Islet of Langerhans (tissue), 1 donor: ENCODE results near the gene CYP2W1.

Experiments used
- FAIRE-seq: peaks from one replicate; lab custom pipeline; 2011; peaks lifted over from hg19 to GRCh38; lab: Jason Lieb, UNC

CYP2W1 gene

DNA sequence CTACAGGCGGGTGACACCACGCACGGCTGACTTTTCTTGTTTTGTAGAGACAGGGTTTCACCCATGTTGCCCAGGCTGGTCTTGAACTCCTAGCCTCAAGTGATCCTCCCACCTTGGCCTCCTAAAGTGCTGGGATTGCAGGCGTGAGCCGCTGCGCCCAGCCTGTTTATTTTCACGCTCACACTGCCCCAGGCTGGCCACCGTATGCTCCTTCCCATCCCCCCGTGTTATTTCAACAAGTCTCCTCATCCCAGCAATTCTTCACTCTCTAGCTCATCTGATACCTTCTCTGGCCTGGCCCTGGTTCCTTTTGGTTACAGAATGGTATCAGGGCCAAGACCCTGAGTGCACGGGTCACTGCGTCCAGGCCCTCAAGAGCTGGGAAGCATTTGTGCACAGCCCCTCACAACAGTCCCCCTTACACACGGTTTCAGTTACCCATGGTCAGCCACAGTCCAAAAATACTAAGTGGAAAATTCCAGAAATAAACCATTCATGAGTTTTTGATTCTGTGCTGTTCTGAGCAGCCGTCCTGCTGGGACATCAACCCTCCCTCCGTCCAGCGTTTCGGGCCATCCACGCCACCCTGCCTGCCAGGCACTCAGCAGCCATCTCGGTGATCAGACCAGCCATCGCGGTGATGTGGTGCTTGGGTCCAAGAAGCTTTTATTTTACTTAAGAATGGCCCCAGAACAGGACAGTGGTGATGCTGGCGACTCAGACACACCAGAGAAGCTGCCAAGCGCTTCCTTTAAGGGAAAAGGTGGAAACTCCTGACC is 16.5 kb upstream of the CYP2W1 start:
- no peak for FAIRE-seq

- no peak for FAIRE-seq
Measured at GRCh38 chr7:967361-968082, 15.5 kb upstream of the CYP2W1 start.

DNA sequence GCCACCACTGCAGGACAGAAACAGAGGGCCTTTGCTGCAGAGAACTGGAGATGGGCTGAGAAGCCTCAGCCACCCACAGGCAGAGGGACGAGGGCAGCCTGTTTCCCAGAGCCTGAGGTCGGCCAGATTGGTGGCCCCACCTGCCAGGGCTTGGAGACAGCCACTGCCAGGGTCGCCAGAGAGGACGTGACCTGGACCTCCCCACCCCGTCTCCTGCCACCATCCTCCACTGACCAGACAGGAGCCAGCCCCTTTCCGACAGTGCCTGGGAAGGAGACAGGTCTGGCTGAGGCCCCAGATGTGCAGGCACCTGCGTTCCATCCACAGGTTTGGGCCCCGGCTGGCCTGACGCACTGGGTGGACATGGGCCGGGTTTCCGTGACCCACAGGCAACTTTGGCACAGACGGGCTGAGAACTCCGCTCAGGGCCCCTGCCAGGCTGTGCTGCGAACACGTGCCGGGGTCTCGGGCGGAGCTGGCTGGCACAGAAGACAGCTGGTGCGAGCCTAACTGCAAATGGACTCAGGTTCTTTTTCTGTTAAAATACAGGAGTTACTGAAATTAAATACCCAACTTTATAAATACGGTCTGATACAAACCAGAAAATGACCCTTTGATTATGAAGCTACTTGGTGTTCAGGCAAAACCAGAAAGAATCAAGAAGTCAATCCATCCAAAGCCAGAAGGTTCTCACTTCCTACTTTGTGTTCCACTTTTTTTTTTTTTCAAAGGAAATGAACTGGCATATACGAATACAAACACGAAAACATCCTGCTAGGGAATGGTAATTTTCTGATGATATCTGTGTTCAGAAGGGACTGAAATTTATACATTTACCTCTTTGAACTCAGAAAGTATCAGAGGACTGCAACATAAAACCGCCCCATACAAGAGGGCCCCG is 14.5 kb upstream of the CYP2W1 start:
- no peak for FAIRE-seq

GRCh38 chr7:969403-969802 is 13.6 kb upstream of the CYP2W1 start:
- no peak for FAIRE-seq

DNA sequence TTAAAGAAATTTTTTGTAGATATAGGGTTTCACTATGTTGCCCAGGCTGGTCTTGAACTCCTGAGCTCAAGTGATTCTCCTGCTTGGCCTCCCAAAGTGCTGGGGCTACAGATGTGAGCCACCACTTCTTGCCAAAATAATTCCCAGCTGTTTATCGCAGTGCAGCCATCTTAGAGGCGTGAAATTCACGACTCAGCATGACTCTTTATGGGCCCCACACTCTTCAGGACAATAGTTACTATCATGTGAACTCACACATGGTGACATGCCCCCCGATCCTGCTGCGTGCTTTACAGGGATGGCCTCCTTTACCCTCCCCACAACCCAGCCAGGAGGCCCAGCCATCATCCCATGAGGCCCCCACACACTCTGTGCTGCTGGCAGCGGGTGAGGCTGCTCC is 12.2 kb upstream of the CYP2W1 start:
- FAIRE-seq: no peak

DNA sequence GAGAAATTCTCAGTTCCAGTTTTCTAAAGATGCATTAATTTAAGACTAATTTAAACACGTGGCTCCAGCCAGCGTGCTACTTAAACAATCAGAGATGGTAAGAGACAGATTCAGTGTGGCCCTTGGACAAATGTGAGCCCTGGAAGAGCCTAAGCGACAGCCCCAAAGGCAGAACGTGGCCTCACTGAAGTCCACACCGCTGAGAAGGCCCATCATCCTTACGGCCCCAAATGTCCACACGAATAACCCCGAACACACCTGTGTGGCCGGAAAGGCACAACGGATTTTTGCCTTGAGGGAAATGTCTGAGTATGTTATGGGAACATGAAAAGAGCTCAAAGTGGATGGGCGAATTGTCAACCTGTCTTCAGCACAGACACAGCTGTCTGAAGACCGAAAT is 10.9 kb upstream of the CYP2W1 start:
- no peak for FAIRE-seq

GRCh38 chr7:972676-973309 is 10.2 kb upstream of the CYP2W1 start:
- no peak for FAIRE-seq

GRCh38 chr7:973312-973711 is 9.7 kb upstream of the CYP2W1 start:
- no peak for FAIRE-seq

GRCh38 chr7:974172-974571 is 8.8 kb upstream of the CYP2W1 start:
- no peak for FAIRE-seq

GRCh38 chr7:974820-975681 is 7.9 kb upstream of the CYP2W1 start, which contains the start of gene COX19:
TSS of gene COX19 (minus strand) at chr7:975549. CDS start at chr7:975509, 40 bp downstream.
- no peak for FAIRE-seq

DNA sequence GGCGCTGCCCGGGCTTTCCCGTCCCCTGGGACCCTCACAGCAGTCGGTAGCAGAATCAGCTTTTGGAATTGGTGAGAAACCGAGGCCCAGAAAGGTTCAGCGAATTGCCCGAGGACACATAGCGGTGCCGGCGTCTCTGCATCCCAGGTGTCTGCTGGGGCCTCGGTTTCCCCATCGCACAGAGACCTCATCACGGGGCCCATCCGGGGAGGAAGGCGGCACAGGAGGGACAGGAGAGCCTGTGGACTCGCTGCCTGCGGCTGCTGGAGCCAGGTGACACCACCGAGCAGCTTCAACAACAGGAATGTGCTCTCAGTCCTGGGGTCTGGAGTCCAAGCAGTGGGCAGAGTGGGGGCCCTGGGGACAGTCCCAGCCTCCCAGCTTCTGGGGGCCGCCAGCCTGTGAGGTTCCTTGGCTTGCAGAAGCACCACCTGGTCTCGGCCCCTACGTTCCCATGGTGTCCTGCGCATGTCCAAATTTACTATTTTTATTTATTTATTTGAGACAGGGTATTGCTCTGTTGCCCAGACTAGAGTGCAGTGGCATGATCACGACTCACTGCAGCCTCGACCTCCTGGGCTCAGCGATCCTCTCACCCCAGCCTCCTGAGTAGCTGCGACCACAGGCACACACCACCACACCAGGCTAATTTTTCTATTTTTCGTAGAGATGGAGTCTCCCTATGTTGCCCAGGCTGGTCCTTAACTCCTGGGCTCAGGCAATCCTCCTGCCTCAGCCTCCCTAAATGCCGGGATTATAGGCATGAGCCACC is 7.1 kb upstream of the CYP2W1 start:
- FAIRE-seq: no peak

DNA sequence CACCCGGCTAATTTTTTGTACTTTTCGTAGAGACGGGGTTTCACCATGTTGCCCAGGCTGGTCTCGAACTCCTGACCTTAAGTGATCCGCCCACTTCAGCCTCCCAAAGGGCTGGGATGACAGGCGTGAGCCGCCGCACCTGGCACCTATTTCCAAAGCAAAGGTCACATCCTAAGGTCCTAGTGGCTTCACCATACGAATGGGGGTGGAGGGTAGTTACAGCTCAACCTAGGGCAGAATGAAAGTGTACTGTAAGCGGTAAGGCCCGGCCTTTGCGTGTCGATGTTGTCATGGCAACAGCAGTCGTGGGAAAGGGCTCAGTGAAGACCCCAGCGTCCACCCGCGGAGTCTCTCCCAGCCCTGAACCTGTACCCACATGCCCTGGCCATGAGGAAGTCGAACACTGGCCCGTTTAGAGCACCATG is 6.1 kb upstream of the CYP2W1 start:
- FAIRE-seq: no peak

DNA sequence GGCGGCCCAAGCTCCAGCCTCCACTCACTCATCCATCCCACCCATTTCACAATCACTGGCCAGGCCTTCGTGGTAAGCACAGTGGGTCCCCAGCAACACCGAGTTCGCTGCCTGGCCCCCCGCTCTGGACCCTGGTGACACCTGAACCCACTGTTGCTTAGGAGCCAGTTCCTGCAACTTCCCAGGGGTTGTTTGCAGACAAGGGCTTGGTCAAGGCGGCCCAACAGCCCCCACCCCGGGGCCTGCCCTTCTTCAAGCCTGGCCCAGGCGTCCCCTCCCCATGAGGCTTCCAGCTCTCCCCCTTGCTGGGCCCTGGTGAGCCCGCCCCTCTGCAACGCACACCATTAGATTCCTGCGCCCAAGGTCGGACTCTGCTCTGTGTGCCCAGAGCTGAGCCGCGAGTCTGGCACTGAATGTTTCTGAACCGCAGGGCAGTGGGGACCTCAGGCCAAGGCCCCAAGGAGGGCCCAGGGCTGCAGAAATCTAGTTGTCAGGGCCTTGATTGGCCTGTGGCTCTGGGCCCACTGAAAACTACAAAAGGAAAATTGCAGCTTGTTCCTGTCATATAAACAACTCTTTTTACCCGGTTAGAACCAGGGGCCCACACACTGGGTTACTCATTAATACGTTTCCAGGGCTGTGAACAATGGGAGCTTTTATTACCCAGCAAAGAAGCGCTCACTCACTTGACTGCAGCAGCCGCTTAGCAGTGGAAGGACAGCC is 5.5 kb upstream of the CYP2W1 start:
- FAIRE-seq: no peak

GRCh38 chr7:978049-978346 is 5.0 kb upstream of the CYP2W1 start:
- FAIRE-seq: no peak

DNA sequence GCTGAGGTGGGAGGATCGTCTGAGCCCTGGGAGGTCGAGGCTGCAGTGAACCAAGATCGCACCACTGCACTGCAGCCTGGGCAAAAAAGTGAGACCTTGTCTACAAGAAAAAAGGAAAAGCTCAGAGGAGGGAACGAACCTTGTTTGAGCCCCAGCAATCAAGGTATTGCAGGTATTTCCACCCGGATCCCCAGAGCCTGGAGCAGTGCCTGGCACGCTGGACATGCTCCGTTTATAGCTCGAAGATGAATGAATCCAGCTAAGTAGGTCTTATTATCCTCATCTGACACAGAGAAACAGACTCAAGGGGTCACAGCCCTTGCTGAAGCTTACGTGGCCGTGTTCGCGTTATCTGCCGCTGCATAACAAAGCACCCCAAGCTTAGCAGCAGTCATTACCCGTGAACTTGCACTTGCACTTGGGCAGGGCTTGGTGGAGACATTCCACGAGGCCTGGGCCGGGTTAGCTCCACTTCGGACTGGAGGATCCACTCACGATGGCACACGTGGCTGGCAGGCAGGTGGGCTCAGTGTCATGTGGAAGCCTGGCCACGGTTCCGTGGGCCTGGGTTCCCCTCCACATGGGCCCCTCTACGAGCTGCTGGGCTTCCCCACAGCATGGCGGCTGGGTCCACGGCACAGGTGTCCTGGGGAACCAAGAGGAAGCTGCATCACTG is 4.4 kb upstream of the CYP2W1 start:
- FAIRE-seq: no peak

- no peak for FAIRE-seq
Measured at GRCh38 chr7:979151-979550, 3.8 kb upstream of the CYP2W1 start.

DNA sequence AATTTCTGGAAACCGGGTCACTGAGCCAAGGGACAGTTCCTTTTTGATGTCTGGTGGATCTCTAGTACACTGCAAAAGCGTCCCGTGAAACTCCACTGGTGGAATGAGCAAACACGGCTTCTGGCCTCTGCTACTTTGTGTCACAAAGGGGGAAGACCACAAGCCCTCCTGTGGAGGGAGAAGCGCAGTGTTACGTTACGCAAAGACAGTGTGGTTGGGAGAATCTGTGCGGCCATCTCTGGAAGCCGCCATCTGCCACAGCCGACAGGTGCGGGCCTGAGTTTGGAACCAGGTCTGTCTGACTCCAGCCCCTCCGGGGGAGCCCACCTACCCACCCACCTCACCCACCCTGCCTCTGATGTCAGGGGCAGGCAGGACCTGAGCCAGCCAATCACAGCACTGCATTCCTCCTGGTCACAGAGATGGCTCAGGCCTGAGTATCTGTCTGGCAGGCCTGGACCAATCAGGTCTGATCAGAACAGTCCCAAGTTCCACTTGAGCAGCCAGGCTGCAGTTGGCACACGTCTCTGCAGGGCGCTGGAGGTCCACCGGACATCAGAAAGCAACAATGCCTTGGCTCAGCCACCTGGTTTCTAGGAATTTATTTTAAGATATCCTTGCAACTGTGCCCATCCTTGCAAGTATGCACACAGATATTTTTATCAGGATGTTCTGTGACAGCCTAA is 3.0 kb upstream of the CYP2W1 start:
- no peak for FAIRE-seq

- no peak for FAIRE-seq
Measured at GRCh38 chr7:981793-982510, 1.0 kb upstream of the CYP2W1 start.
